ENCODE data around the gene THEM4. TPM values are rescaled to one million over a fixed set of nuclear protein-coding genes. Genes with fewer than 3 reads are reported as not detected.

Gene THEM4
- total RNA-seq (10 to 100 TPM; 14.5 to 18.6 (median 16.2) TPM), polyA plus RNA-seq (10 to 100 TPM; 13.9 to 32.5 TPM)
- long read RNA-seq, donor 1, transcript THEM4-202 (7 exons, 1,832 nt): major isoform, 13 of 22 reads
- long read RNA-seq, donor 1, transcript THEM4-201 (6 exons, 2,377 nt): minor isoform, 5 of 22 reads
- long read RNA-seq, donor 1, partial matches to known transcripts: 1 of 22 reads
- long read RNA-seq, donor 1, other reads (novel, unspliced or antisense): 2 of 22 reads
- long read RNA-seq, donor 2, transcript THEM4-202 (7 exons, 1,832 nt): major isoform, 13 of 18 reads
- long read RNA-seq, donor 2, partial matches to known transcripts: 2 of 18 reads
- long read RNA-seq, donor 2, other reads (novel, unspliced or antisense): 0 of 18 reads
- long read RNA-seq, donor 3, transcript THEM4-202 (7 exons, 1,832 nt): minor isoform, 7 of 29 reads
- long read RNA-seq, donor 3, transcript THEM4-201 (6 exons, 2,377 nt): major isoform, 15 of 29 reads
- long read RNA-seq, donor 3, partial matches to known transcripts: 2 of 29 reads
- long read RNA-seq, donor 3, other reads (novel, unspliced or antisense): 5 of 29 reads

- WGBS, 2 donors: 1% methylated on average over 70 to 73 of the region's 73 CpGs
- ATAC-seq: peak; percentile 99 to 100 (median 100)
- peak within 1 kb of the TSS; percentile 47 to 89 (median 69) for H3K4me3 ChIP-seq
- H3K27me3 ChIP-seq: no peaks in the 10 kb centered on the region
- peaks cover 0 to 26% (median 8%) of the 10 kb centered on the region in 11 donors for H3K9me3 ChIP-seq
- TF ChIP-seq CTCF (IDR thresholded peaks at IDR 0.05): peak in 7 of 9 donors; percentile 29 to 59 (median 43)
- intact Hi-C loops (cut with DNase I): no loop called here
- peaks cover 0 to 41% (median 18%) of the 10 kb centered on the region in 9 donors for H3K4me1 ChIP-seq
- DNase-seq: peak; percentile 97 to 98
- peaks cover 0 to 11% (median 0%) of the 10 kb centered on the region in 9 donors for H3K36me3 ChIP-seq
- H3K27ac ChIP-seq: peak within 1 kb of the TSS; percentile 86 to 93 (median 90)
These were observed at the start of gene THEM4 for GRCh38 chr1:151909167-151910149. TSS of gene THEM4 (minus strand) at chr1:151909511. CDS start at chr1:151909458, 53 bp downstream.

- WGBS, 2 donors: 79 to 84% methylated on average over 2 of the region's 2 CpGs
- Histone ChIP-seq H3K27me3 (no peaks in the 10 kb centered on the region), H3K4me1 (peaks cover 0 to 34% (median 16%) of the 10 kb centered on the region in 9 donors), H3K27ac (no peak overlapping the region), H3K36me3 (no peaks in the 10 kb centered on the region), H3K4me3 (no peak overlapping the region), H3K9me3 (no peaks in the 10 kb centered on the region)
- ATAC-seq (no peak), DNase-seq (no peak)
- intact Hi-C loops (cut with DNase I): no loop called here
- TF ChIP-seq CTCF (IDR thresholded peaks at IDR 0.05): no peak
These were observed 49.6 kb upstream of the THEM4 start for GRCh38 chr1:151958959-151959358.

GRCh38 chr1:151956957-151957497 is 47.7 kb upstream of the THEM4 start:
- no peaks in the 10 kb centered on the region for H3K9me3 ChIP-seq
- no peaks in the 10 kb centered on the region for H3K36me3 ChIP-seq
- H3K4me3 ChIP-seq: no peak overlapping the region
- no peak for DNase-seq
- no peak for TF ChIP-seq CTCF (IDR thresholded peaks at IDR 0.05)
- WGBS, 2 donors: 89% methylated on average over 3 of the region's 3 CpGs
- no peak for ATAC-seq
- no peaks in the 10 kb centered on the region for H3K27me3 ChIP-seq
- intact Hi-C loops (cut with DNase I): no loop called here
- H3K4me1 ChIP-seq: peaks cover 0 to 17% (median 9%) of the 10 kb centered on the region in 9 donors
- H3K27ac ChIP-seq: no peak overlapping the region

Measured in heart right ventricle (tissue), 16 donors.